ENCODE data around the gene CPN2.

CPN2 gene

GRCh38 chr3:194300936-194301335 lies 50.2 kb downstream of the CPN2 start:
- in situ Hi-C loops (cut with HindIII; ENCODE audit: low sequenced_read_pairs): loop anchor here (10.0 kb wide), 1 partner anchor 306 kb away; no protein-coding TSS in a partner anchor

- in situ Hi-C loops (cut with HindIII; ENCODE audit: low sequenced_read_pairs): loop anchor here (10.0 kb wide), 1 partner anchor 306 kb away; no protein-coding TSS in a partner anchor
Observed at GRCh38 chr3:194300382-194300758, 50.8 kb downstream of the CPN2 start.

- in situ Hi-C loops (cut with HindIII; ENCODE audit: low sequenced_read_pairs): no loop called here
Observed at GRCh38 chr3:194298331-194299227, 52.5 kb downstream of the CPN2 start.

- in situ Hi-C loops (cut with HindIII; ENCODE audit: low sequenced_read_pairs): no loop called here
Observed at GRCh38 chr3:194296454-194297263, 54.5 kb downstream of the CPN2 start.

- in situ Hi-C loops (cut with HindIII; ENCODE audit: low sequenced_read_pairs): no loop called here
Observed at GRCh38 chr3:194294895-194295214, 56.3 kb downstream of the CPN2 start.

- in situ Hi-C loops (cut with HindIII; ENCODE audit: low sequenced_read_pairs): no loop called here
Observed at GRCh38 chr3:194294199-194294894, 56.8 kb downstream of the CPN2 start.

GRCh38 chr3:194293546-194294198 lies 57.5 kb downstream of the CPN2 start:
- in situ Hi-C loops (cut with HindIII; ENCODE audit: low sequenced_read_pairs): no loop called here

- in situ Hi-C loops (cut with HindIII; ENCODE audit: low sequenced_read_pairs): no loop called here
Observed at GRCh38 chr3:194292331-194292730, 58.8 kb downstream of the CPN2 start.

Measured in endothelial cell of hepatic sinusoid (primary cell).